Measurements from ENCODE around the gene GUCA2B.

The GUCA2B gene

GRCh38 chr1:42153624-42154023, 414 bp downstream of the GUCA2B start:
- Mint-ChIP-seq H3K27ac (no peak overlapping the region), H3K27me3 (no peaks in the 10 kb centered on the region), H3K4me1 (peaks cover 7% of the 10 kb centered on the region), H3K4me3 (no peak overlapping the region), H3K36me3 (no peaks in the 10 kb centered on the region), H3K9me3 (no peaks in the 10 kb centered on the region)

- Mint-ChIP-seq H3K36me3 (no peaks in the 10 kb centered on the region), H3K27me3 (no peaks in the 10 kb centered on the region), H3K27ac (no peak overlapping the region), H3K4me1 (peaks cover 7% of the 10 kb centered on the region), H3K4me3 (no peak overlapping the region), H3K9me3 (no peaks in the 10 kb centered on the region)
These were observed 1.5 kb downstream of the GUCA2B start for GRCh38 chr1:42154685-42155084.

- H3K4me1 Mint-ChIP-seq, result peaks cover 7% of the 10 kb centered on the region
- no peak overlapping the region for H3K4me3 Mint-ChIP-seq
- no peaks in the 10 kb centered on the region for H3K36me3 Mint-ChIP-seq
- H3K9me3 Mint-ChIP-seq, result no peaks in the 10 kb centered on the region
- no peak overlapping the region for H3K27ac Mint-ChIP-seq
- H3K27me3 Mint-ChIP-seq, result no peaks in the 10 kb centered on the region
These were observed 2.2 kb downstream of the GUCA2B start for GRCh38 chr1:42155362-42155761.

GRCh38 chr1:42157667-42158066, 4.5 kb downstream of the GUCA2B start:
- no peaks in the 10 kb centered on the region for H3K27me3 Mint-ChIP-seq
- no peak overlapping the region for H3K4me3 Mint-ChIP-seq
- H3K4me1 Mint-ChIP-seq, result peaks cover 7% of the 10 kb centered on the region
- H3K36me3 Mint-ChIP-seq, result no peaks in the 10 kb centered on the region
- no peak overlapping the region for H3K27ac Mint-ChIP-seq
- peaks cover 4% of the 10 kb centered on the region for H3K9me3 Mint-ChIP-seq

- Mint-ChIP-seq H3K27me3 (no peaks in the 10 kb centered on the region), H3K27ac (no peak overlapping the region), H3K9me3 (peaks cover 4% of the 10 kb centered on the region), H3K4me1 (peaks cover 7% of the 10 kb centered on the region), H3K4me3 (no peak overlapping the region), H3K36me3 (no peaks in the 10 kb centered on the region)
These were observed 5.0 kb downstream of the GUCA2B start for GRCh38 chr1:42158189-42158588.

GRCh38 chr1:42162181-42162580, 9.0 kb downstream of the GUCA2B start:
- Mint-ChIP-seq H3K9me3 (peaks cover 4% of the 10 kb centered on the region), H3K36me3 (no peaks in the 10 kb centered on the region), H3K27ac (no peak overlapping the region), H3K4me3 (no peak overlapping the region), H3K27me3 (no peaks in the 10 kb centered on the region), H3K4me1 (peaks cover 7% of the 10 kb centered on the region)

- Mint-ChIP-seq H3K27ac (no peak overlapping the region), H3K27me3 (no peaks in the 10 kb centered on the region), H3K36me3 (no peaks in the 10 kb centered on the region), H3K4me3 (no peak overlapping the region), H3K9me3 (peaks cover 4% of the 10 kb centered on the region), H3K4me1 (no peaks in the 10 kb centered on the region)
These were observed 9.9 kb downstream of the GUCA2B start for GRCh38 chr1:42163114-42163513.

- Mint-ChIP-seq H3K9me3 (peaks cover 4% of the 10 kb centered on the region), H3K27me3 (no peaks in the 10 kb centered on the region), H3K36me3 (no peaks in the 10 kb centered on the region), H3K4me1 (no peaks in the 10 kb centered on the region), H3K4me3 (no peak overlapping the region), H3K27ac (no peak overlapping the region)
These were observed 10.6 kb downstream of the GUCA2B start for GRCh38 chr1:42163536-42164503.

- H3K4me3 Mint-ChIP-seq, result no peak within 1 kb of the TSS
- peaks cover 4% of the 10 kb centered on the region for H3K9me3 Mint-ChIP-seq
- no peaks in the 10 kb centered on the region for H3K27me3 Mint-ChIP-seq
- H3K4me1 Mint-ChIP-seq, result no peaks in the 10 kb centered on the region
- no peaks in the 10 kb centered on the region for H3K36me3 Mint-ChIP-seq
- H3K27ac Mint-ChIP-seq, result no peak within 1 kb of the TSS
These were observed 11.6 kb downstream of the GUCA2B start, which contains the start of gene GUCA2A for GRCh38 chr1:42164551-42165420. Gene GUCA2A (minus strand): TSS chr1:42164745. CDS start chr1:42164712, 33 bp downstream.

- Mint-ChIP-seq H3K4me3 (no peak overlapping the region), H3K27ac (no peak overlapping the region), H3K4me1 (no peaks in the 10 kb centered on the region), H3K9me3 (peaks cover 2% of the 10 kb centered on the region), H3K27me3 (no peaks in the 10 kb centered on the region), H3K36me3 (no peaks in the 10 kb centered on the region)
These were observed 12.5 kb downstream of the GUCA2B start for GRCh38 chr1:42165511-42166210.

- Mint-ChIP-seq H3K4me3 (no peak overlapping the region), H3K4me1 (no peaks in the 10 kb centered on the region), H3K27me3 (no peaks in the 10 kb centered on the region), H3K36me3 (no peaks in the 10 kb centered on the region), H3K9me3 (no peaks in the 10 kb centered on the region), H3K27ac (no peak overlapping the region)
These were observed 14.6 kb downstream of the GUCA2B start for GRCh38 chr1:42167611-42168390.

GRCh38 chr1:42168391-42168670, 15.1 kb downstream of the GUCA2B start:
- no peak overlapping the region for H3K4me3 Mint-ChIP-seq
- H3K27me3 Mint-ChIP-seq, result no peaks in the 10 kb centered on the region
- H3K27ac Mint-ChIP-seq, result no peak overlapping the region
- no peaks in the 10 kb centered on the region for H3K36me3 Mint-ChIP-seq
- no peaks in the 10 kb centered on the region for H3K9me3 Mint-ChIP-seq
- H3K4me1 Mint-ChIP-seq, result no peaks in the 10 kb centered on the region

- Mint-ChIP-seq H3K4me1 (no peaks in the 10 kb centered on the region), H3K27ac (no peak overlapping the region), H3K9me3 (no peaks in the 10 kb centered on the region), H3K27me3 (no peaks in the 10 kb centered on the region), H3K4me3 (no peak overlapping the region), H3K36me3 (no peaks in the 10 kb centered on the region)
These were observed 15.6 kb downstream of the GUCA2B start for GRCh38 chr1:42168763-42169162.

- Mint-ChIP-seq H3K27me3 (no peaks in the 10 kb centered on the region), H3K4me1 (no peaks in the 10 kb centered on the region), H3K36me3 (no peaks in the 10 kb centered on the region), H3K4me3 (no peak overlapping the region), H3K27ac (no peak overlapping the region), H3K9me3 (no peaks in the 10 kb centered on the region)
These were observed 17.8 kb downstream of the GUCA2B start for GRCh38 chr1:42170779-42171621.
